Measurements from ENCODE around the gene TMEM238.

Gene TMEM238

GRCh38 chr19:55353803-55354697, 30.0 kb downstream of the TMEM238 start:
- no peak for TF ChIP-seq ZFX (IDR thresholded peaks at IDR 0.05; ENCODE audit: borderline replicate concordance)
- TF ChIP-seq, protein P1, sequence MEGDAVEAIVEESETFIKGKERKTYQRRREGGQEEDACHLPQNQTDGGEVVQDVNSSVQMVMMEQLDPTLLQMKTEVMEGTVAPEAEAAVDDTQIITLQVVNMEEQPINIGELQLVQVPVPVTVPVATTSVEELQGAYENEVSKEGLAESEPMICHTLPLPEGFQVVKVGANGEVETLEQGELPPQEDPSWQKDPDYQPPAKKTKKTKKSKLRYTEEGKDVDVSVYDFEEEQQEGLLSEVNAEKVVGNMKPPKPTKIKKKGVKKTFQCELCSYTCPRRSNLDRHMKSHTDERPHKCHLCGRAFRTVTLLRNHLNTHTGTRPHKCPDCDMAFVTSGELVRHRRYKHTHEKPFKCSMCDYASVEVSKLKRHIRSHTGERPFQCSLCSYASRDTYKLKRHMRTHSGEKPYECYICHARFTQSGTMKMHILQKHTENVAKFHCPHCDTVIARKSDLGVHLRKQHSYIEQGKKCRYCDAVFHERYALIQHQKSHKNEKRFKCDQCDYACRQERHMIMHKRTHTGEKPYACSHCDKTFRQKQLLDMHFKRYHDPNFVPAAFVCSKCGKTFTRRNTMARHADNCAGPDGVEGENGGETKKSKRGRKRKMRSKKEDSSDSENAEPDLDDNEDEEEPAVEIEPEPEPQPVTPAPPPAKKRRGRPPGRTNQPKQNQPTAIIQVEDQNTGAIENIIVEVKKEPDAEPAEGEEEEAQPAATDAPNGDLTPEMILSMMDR (IDR thresholded peaks at IDR 0.05) = no peak
- H3K27ac ChIP-seq = no peak overlapping the region

- no peak for TF ChIP-seq ZFX (IDR thresholded peaks at IDR 0.05; ENCODE audit: borderline replicate concordance)
- TF ChIP-seq, protein P1 (IDR thresholded peaks at IDR 0.05) = no peak
- no peak overlapping the region for H3K27ac ChIP-seq
Measured at GRCh38 chr19:55353356-55353802, 30.7 kb downstream of the TMEM238 start.

GRCh38 chr19:55352549-55353145, 31.4 kb downstream of the TMEM238 start:
- no peak for TF ChIP-seq ZFX (IDR thresholded peaks at IDR 0.05; ENCODE audit: borderline replicate concordance)
- TF ChIP-seq, protein P1 (IDR thresholded peaks at IDR 0.05) = no peak

GRCh38 chr19:55352040-55352439, 32.1 kb downstream of the TMEM238 start:
- H3K27ac ChIP-seq = no peak overlapping the region
- TF ChIP-seq, protein P1 (IDR thresholded peaks at IDR 0.05) = no peak
- no peak for TF ChIP-seq ZFX (IDR thresholded peaks at IDR 0.05; ENCODE audit: borderline replicate concordance)

More at GRCh38 chr19:55352549-55353145, 31.4 kb downstream of the TMEM238 start:
- no peak overlapping the region for H3K27ac ChIP-seq

GRCh38 chr19:55350620-55351315, 33.3 kb downstream of the TMEM238 start:
- no peak overlapping the region for H3K27ac ChIP-seq
- TF ChIP-seq ZFX (IDR thresholded peaks at IDR 0.05; ENCODE audit: borderline replicate concordance) = no peak
- TF ChIP-seq, protein P1 (IDR thresholded peaks at IDR 0.05) = no peak

GRCh38 chr19:55348317-55349034, 35.6 kb downstream of the TMEM238 start:
- TF ChIP-seq, protein P1 (IDR thresholded peaks at IDR 0.05) = no peak
- no peak for TF ChIP-seq ZFX (IDR thresholded peaks at IDR 0.05; ENCODE audit: borderline replicate concordance)
- no peak overlapping the region for H3K27ac ChIP-seq
